ENCODE measurements around the gene SLC16A11. TPM values are rescaled to one million over a fixed set of nuclear protein-coding genes. Genes with fewer than 3 reads are reported as not detected.
"Not testable (repeated sequence)": the region's sequence is repeated elsewhere in the genome, so short reads cannot be mapped to it uniquely, and the experiment has no call there.

SLC16A11 gene
- total RNA-seq, 4 donors from 2014 or later, result 1.2 to 2.2 TPM; not detected in 2

DNA sequence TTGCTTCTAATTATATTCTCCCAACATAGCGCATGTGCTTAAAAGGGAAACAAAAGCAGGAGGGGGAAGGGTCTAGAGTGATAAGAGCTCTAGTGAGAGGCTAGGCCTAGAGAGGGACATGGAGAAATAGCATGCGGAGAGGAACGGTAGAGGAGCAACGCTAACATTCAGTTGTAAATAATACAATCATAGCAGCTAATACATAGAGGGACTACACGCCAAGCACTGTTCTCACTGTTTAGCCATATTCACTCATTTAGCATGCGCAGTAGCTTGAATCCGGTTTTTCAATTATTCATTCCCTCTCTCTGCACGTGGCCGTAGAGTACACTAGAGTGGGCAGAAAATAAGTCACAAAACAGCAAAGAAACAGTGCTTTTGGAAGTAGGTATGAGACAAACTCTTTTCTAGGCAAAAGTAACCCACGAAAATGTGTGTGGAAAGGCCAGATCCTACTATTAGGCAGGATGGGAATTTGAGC is 49.7 kb downstream of the SLC16A11 start:
- TF ChIP-seq CTCF (IDR thresholded peaks at IDR 0.05) (no peak), POLR2AphosphoS5 (IDR thresholded peaks at IDR 0.05) (no peak), POLR2A (IDR thresholded peaks at IDR 0.05) (no peak), EP300 (IDR thresholded peaks at IDR 0.05; ENCODE audit: low read depth) (no peak)
- intact Hi-C loops (cut with DNase I; ENCODE audit: low total_unique reads), result loop anchor here (5.0 kb wide), 1 partner anchor 77 kb away; no protein-coding TSS in a partner anchor
- H3K9me3 ChIP-seq, result no peaks in the 10 kb centered on the region
- peaks cover 0 to 3% (median 0%) of the 10 kb centered on the region in 4 donors for H3K36me3 ChIP-seq
- H3K27me3 ChIP-seq, result no peaks in the 10 kb centered on the region
- in situ Hi-C loops (cut with MboI; ENCODE audit: low pct_ligation_motif_present in 1 of 4, low pct_unique_long_range_greater_than_20kb in 1 of 4, low sequenced_read_pairs in 3 of 4), result no loop called here
- no peak overlapping the region for H3K27ac ChIP-seq
- DNase-seq, result no peak
- H3K4me1 ChIP-seq, result peaks cover 0 to 11% (median 8%) of the 10 kb centered on the region in 4 donors
- WGBS, 2 donors (ENCODE audit: low coverage in 1 of 2), result 90 to 96% methylated on average over 10 of the region's 10 CpGs
- H3K4me3 ChIP-seq, result no peak overlapping the region

GRCh38 chr17:6993613-6994056 is 50.3 kb downstream of the SLC16A11 start:
- intact Hi-C loops (cut with DNase I; ENCODE audit: low total_unique reads), result loop anchor here (5.0 kb wide), 1 partner anchor 76 kb away; no protein-coding TSS in a partner anchor
- H3K36me3 ChIP-seq; H3K27ac ChIP-seq; H3K27me3 ChIP-seq; DNase-seq; H3K4me3 ChIP-seq; in situ Hi-C loops (cut with MboI; ENCODE audit: low pct_ligation_motif_present in 1 of 4, low pct_unique_long_range_greater_than_20kb in 1 of 4, low sequenced_read_pairs in 3 of 4); H3K9me3 ChIP-seq: not testable (repeated sequence)
- H3K4me1 ChIP-seq, result peaks cover 0 to 11% (median 8%) of the 10 kb centered on the region in 4 donors
- 17 to 72% methylated on average over 1 to 5 of the region's 5 CpGs for WGBS, 2 donors (ENCODE audit: low coverage in 1 of 2)

Small RNAs within 50 kb of the gene (small RNA-seq; reads per million reads assigned to genes)
- gene AC120057.1, result 0 reads per million in 4 donors

Other genes with a start within 250 kb of the SLC16A11 start
- gene TEKT1, start 212.4 kb downstream of the SLC16A11 start, total RNA-seq, result not detected
- gene ALOX12, start 48.0 kb downstream of the SLC16A11 start, total RNA-seq, result not detected
- gene RNASEK, start 31.5 kb downstream of the SLC16A11 start, total RNA-seq, result 100 to 1,000 TPM in 2 of 4 donors, 10 to 100 TPM in 2; 38.8 to 177 (median 118) TPM
- 1 to 10 TPM in 1 of 4 donors, under 1 TPM in 2, not detected in 1; 0.32 to 1.8 (median 0.82) TPM for gene BCL6B, start 21.0 kb downstream of the SLC16A11 start, total RNA-seq
- gene SLC16A13, start 8.1 kb downstream of the SLC16A11 start, total RNA-seq, result 1 to 10 TPM in 3 of 4 donors, not detected in 1; 2.4 to 8.6 (median 3.5) TPM
- gene CLEC10A, start 36.2 kb upstream of the SLC16A11 start, total RNA-seq, result 1 to 10 TPM in 2 of 4 donors, not detected in 2; 6.3 to 7.0 TPM
- gene ASGR2, start 70.7 kb upstream of the SLC16A11 start, total RNA-seq, result under 1 TPM in 1 of 4 donors, not detected in 3; 0.32 TPM
- under 1 TPM in 2 of 4 donors, not detected in 2; 0.48 to 0.82 TPM for gene ASGR1, start 135.3 kb upstream of the SLC16A11 start, total RNA-seq
- 10 to 100 TPM in 1 of 4 donors, 1 to 10 TPM in 3; 2.4 to 15.7 (median 6.1) TPM for gene DLG4, start 175.7 kb upstream of the SLC16A11 start, total RNA-seq
- 1,000 to 10,000 TPM in 3 of 4 donors, 100 to 1,000 TPM in 1; 877 to 3,047 (median 1,981) TPM for gene ACADVL, start 175.8 kb upstream of the SLC16A11 start, total RNA-seq
- gene DVL2, start 190.4 kb upstream of the SLC16A11 start, total RNA-seq, result 100 to 1,000 TPM in 2 of 4 donors, 10 to 100 TPM in 2; 35.9 to 182 (median 69.2) TPM
- gene PHF23, start 195.4 kb upstream of the SLC16A11 start, total RNA-seq, result 10 to 100 TPM; 20.6 to 33.5 (median 27.8) TPM
- 100 to 1,000 TPM; 209 to 479 (median 394) TPM for gene GABARAP, start 198.4 kb upstream of the SLC16A11 start, total RNA-seq
- 100 to 1,000 TPM in 1 of 4 donors, 10 to 100 TPM in 3; 52.3 to 113 (median 60.4) TPM for gene CTDNEP1, start 207.6 kb upstream of the SLC16A11 start, total RNA-seq
- gene ELP5, start 208.1 kb upstream of the SLC16A11 start, total RNA-seq, result 10 to 100 TPM in 3 of 4 donors, 1 to 10 TPM in 1; 4.9 to 36.2 (median 30.3) TPM
- gene CLDN7, start 218.4 kb upstream of the SLC16A11 start, total RNA-seq, result 1,000 to 10,000 TPM in 1 of 4 donors, 100 to 1,000 TPM in 3; 571 to 1,162 (median 940) TPM
- gene SLC2A4, start 237.6 kb upstream of the SLC16A11 start, total RNA-seq, result 10 to 100 TPM in 3 of 4 donors, 1 to 10 TPM in 1; 9.7 to 35.5 (median 20.3) TPM